Mucosa of descending colon (tissue), 3 donors: Measurements from ENCODE around the gene CLMN. TPM values are rescaled to one million over a fixed set of nuclear protein-coding genes. Genes with fewer than 3 reads are reported as not detected.

ENCODE experiments used
- ATAC-seq: fragments of 200-7000 bp; cut with Tn5 transposase; one replicate; pipeline ENCODE4 v1.9.1; 2020; ENCODE audit warnings: mild to moderate bottlenecking, moderate library complexity
- DNase-seq, 3 donors: peaks; one replicate each; pipeline ENCODE4 v3.0.0-alpha.2; 2020
- H3K36me3 ChIP-seq: fragments of 200-600 bp; one replicate; pipeline ENCODE4 v1.8.0; 2021; ENCODE audit warnings: low read depth, mild to moderate bottlenecking
- H3K4me1 ChIP-seq: fragments of 200-600 bp; one replicate; pipeline ENCODE4 v1.8.0; 2021; ENCODE audit warnings: low read depth, mild to moderate bottlenecking
- H3K4me3 ChIP-seq: fragments of 200-600 bp; one replicate; pipeline ENCODE4 v1.8.0; 2021; ENCODE audit warnings: mild to moderate bottlenecking
- H3K9me3 ChIP-seq: fragments of 200-600 bp; one replicate; pipeline ENCODE4 v1.8.0; 2021; ENCODE audit warnings: mild to moderate bottlenecking
- intact Hi-C, 2 donors: fragments of 100-400 bp; cut with DNase I in 1 of 2; cut with micrococcal nuclease in 1 of 2; formaldehyde crosslinking; loops; one replicate each; pipeline versions ENCODE4 v1.11.0 to v1.11.1; 2022; cut with DNase I, micrococcal nuclease
- total RNA-seq, 3 donors: library from RNA; stranded (reverse); fragmentation: NEBNext Ultra II Directional in 2 of 3; extraction: Animal tissue kit (Norgen Biotek cat#: 25700) in 2 of 3; gene quantifications; one replicate each; pipeline versions ENCODE4 v1.2.1 to v1.2.4, GENCODE V29; 2021 to 2023
- TF ChIP-seq, protein P1 (sequence below): fragments of 200-600 bp; IDR thresholded peaks from one replicate; pipeline ENCODE4 v1.8.0; 2022; ENCODE audit warnings: antibody characterized with exemption, mild to moderate bottlenecking
- donor health status: DM: no; HTN: no; CAD: no; lungs with moderate emphysema.
- donor health status: DM: no; HTN: no; CAD: no.
- donor health status: DM: no; HTN: yes; CAD: no.

CLMN gene
- total RNA-seq, 3 donors from 2014 or later, result 73.7 to 200 (median 132) TPM

DNA sequence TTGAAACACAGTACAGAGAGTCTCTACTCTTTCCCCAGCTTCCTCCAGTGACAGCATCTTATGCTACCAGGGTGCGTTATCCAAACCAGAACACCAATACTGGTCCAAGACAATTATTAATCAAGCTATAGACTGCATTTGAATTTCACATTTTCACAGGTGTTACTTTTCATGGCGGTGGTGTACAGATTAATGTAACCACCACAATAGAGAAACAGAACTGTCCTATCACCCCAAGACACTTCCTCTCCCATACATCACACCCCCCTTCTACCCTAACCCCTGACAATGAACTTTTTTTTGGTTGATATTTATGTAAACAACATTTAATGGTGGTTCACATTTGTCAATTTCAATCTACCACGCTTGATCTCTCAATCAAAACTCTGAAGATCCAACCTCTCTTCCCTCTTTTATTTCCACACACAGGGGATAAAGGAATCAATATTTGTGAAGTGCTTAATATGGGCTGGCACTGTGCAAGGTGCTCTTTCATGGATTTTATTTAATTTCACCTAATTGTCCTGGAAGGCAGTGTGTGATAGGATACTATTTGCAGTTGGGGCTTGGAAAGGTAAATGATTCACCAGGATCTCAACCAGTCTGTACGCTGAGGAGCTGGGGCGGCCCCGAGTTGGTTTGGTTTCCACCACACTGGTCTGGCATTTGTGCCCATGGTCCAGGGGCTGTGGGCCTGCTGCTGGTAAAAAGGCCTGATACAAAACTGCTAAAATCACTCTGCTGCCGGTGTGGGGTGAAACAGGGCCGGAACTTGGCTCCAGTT lies 107.8 kb downstream of the CLMN start:
- peak; percentile 93 for ATAC-seq
- TF ChIP-seq, protein P1, sequence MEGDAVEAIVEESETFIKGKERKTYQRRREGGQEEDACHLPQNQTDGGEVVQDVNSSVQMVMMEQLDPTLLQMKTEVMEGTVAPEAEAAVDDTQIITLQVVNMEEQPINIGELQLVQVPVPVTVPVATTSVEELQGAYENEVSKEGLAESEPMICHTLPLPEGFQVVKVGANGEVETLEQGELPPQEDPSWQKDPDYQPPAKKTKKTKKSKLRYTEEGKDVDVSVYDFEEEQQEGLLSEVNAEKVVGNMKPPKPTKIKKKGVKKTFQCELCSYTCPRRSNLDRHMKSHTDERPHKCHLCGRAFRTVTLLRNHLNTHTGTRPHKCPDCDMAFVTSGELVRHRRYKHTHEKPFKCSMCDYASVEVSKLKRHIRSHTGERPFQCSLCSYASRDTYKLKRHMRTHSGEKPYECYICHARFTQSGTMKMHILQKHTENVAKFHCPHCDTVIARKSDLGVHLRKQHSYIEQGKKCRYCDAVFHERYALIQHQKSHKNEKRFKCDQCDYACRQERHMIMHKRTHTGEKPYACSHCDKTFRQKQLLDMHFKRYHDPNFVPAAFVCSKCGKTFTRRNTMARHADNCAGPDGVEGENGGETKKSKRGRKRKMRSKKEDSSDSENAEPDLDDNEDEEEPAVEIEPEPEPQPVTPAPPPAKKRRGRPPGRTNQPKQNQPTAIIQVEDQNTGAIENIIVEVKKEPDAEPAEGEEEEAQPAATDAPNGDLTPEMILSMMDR, result no peak
- intact Hi-C loops, result no loop called here
- Histone ChIP-seq H3K36me3 (no peaks in the 10 kb centered on the region), H3K4me3 (no peak overlapping the region), H3K4me1 (no peaks in the 10 kb centered on the region), H3K9me3 (no peaks in the 10 kb centered on the region)
- DNase-seq, result peak in 2 of 3 donors; percentile 50 to 58

DNA sequence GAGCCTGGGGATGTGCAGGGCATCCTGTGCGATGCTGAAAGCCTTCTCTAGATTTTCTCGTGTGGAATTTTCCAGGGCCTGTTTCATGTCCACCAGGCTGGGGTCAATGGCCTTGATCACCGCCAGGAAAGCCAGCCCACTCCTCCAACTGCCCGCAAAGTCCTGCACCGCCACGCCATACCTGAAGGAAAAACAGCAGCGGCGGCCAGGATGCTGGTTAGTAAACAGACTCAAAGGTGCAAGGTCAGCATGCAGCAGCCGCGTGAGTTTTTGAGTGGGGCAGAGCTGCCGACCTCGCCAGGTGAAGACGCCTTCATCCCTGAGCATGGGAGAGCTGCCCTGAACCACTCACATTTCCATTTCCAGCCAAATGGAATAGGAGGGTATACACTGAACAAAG lies 109.0 kb downstream of the CLMN start:
- Histone ChIP-seq H3K9me3 (no peaks in the 10 kb centered on the region), H3K4me1 (no peaks in the 10 kb centered on the region), H3K36me3 (no peaks in the 10 kb centered on the region), H3K4me3 (no peak overlapping the region)
- DNase-seq (no peak), ATAC-seq (no peak)
- intact Hi-C loops, result no loop called here
- TF ChIP-seq, protein P1, result no peak

DNA sequence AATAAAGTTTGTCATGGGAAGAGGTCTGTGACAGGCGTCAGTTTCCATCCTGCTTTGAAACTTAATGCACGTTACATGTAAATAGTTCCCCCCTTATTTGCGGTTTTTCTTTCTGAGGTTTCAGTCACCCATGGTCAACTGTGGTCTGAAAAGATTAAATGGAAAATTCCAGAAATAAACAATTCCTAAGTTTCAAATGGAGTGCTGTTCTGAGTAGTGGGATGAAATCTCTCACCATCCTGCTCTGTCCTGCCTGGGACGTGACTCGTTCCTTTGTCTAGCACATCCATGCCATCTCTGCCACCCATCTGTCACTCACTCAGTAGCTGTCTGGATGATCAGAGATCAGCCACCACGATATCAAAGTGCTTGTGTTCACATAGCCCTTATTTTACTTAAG lies 111.1 kb downstream of the CLMN start:
- H3K4me1 ChIP-seq, result no peaks in the 10 kb centered on the region
- no peak overlapping the region for H3K4me3 ChIP-seq
- intact Hi-C loops, result no loop called here
- ATAC-seq, result no peak
- H3K9me3 ChIP-seq, result no peaks in the 10 kb centered on the region
- no peaks in the 10 kb centered on the region for H3K36me3 ChIP-seq
- no peak for DNase-seq
- TF ChIP-seq, protein P1, result no peak

DNA sequence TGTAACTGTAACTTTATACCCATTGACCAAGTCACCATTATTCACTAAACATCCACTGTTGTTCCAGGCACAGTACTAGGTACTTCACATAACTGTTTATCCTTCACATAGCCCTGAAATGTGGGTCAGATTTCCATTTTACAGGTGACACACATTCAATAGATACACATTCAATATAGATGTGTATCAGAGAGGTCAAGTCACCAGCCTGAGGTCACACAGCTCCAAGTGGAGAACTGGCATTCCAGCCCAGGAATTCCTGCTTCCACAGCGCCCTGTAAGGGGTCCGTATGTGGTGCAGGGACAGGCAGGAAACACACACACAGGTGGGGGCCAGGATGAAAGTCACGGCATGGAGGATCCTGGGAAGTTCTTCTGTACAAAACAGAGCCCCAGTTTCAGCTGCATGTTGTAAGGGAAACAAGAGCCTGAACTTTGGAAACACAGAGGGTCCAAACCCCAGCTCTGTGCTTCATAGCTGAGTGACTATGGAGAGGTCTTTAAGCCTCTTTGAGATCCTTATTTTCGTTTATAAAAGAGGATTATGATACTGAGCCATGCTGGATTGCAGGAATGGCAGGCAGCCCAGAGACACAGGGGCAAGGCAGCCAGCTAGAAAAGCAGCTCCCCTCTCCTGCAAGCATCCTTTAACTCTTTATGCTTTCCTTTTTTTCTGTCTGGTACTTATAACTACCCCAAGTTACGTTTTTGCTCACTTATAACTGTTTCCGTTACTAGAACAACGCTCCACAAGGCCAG lies 112.1 kb downstream of the CLMN start:
- ATAC-seq (no peak), DNase-seq (no peak)
- intact Hi-C loops, result no loop called here
- Histone ChIP-seq H3K36me3 (peaks cover 3% of the 10 kb centered on the region), H3K4me3 (no peak overlapping the region), H3K9me3 (no peaks in the 10 kb centered on the region), H3K4me1 (no peaks in the 10 kb centered on the region)
- TF ChIP-seq, protein P1, result no peak

DNA sequence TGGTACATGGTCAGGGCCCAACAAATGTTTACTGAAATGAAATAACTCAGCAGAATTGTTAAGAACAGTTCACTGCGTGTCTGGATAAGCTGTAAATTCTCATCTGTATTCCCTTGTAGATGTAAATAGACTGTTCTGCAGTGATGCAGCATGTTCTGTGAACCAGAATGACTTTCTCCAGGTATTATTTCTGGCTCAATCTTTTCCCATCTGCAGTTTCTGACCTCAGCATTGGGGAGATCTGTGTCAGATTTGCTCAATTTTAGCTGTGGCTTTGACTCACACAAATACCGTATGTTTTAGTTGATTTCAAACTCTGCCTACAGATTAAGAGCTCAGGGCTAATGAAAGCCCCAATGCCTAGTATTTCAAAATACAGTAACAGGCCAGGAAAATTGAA lies 113.2 kb downstream of the CLMN start:
- TF ChIP-seq, protein P1, result no peak
- intact Hi-C loops, result no loop called here
- Histone ChIP-seq H3K4me3 (no peak overlapping the region), H3K36me3 (peaks cover 6% of the 10 kb centered on the region), H3K4me1 (no peaks in the 10 kb centered on the region), H3K9me3 (no peaks in the 10 kb centered on the region)
- ATAC-seq (no peak), DNase-seq (no peak)
